A549 (cell line): Measurements from ENCODE around the gene SORCS2. TPM values are rescaled to one million over a fixed set of nuclear protein-coding genes. Genes with fewer than 3 reads are reported as not detected.
A peak's percentile ranks its signal among the peaks of the same experiment; 100 is the strongest.

Experiments used
- ATAC-seq, 2 experiments: fragments of 200-7000 bp in 1 of 2; fragments of >200 bp in 1 of 2; cut with Nextera tagmentation in 1 of 2; cut with Tn5 transposase in 1 of 2; 3 replicates each; pipeline versions ENCODE4 v1.8.0 to v1.9.1; 2018 to 2020; ENCODE audit warnings: mild to moderate bottlenecking in 1 of 2, moderate library complexity in 1 of 2
- CTCF ChIA-PET: fragments of 300-600 bp; sonication (Branson Sonifier 250); formaldehyde crosslinking; extraction: SDS; loops from one replicate; lab custom pipeline; 2021; ENCODE audit warnings: antibody characterized with exemption, inconsistent platforms; lab: Yijun Ruan, JAX
- POLR2A ChIA-PET: fragments of 350-600 bp; formaldehyde crosslinking; extraction: SDS; loops from one replicate; lab custom pipeline; 2021; ENCODE audit warnings: antibody characterized with exemption, inconsistent platforms; lab: Yijun Ruan, JAX
- DNase-seq, 2 experiments: peaks; one replicate each; pipeline versions ENCODE4 v3.0.0 to v3.0.0-alpha.2; 2011 to 2016; ENCODE audit warnings: low read depth in 1 of 2, low spot score in 1 of 2
- FAIRE-seq: peaks from 2 replicates; lab custom pipeline; 2011; peaks lifted over from hg19 to GRCh38; lab: Jason Lieb, UNC
- H3K27ac ChIP-seq, 2 experiments: fragments of >200 bp; sonication (Bioruptor Twin); formaldehyde crosslinking; 3 replicates each; pipeline ENCODE4 v1.5.1; 2016 to 2017
- H3K4me1 ChIP-seq: fragments of >200 bp; sonication (Bioruptor Twin); formaldehyde crosslinking; 3 replicates; pipeline ENCODE4 v1.6.1; 2016
- H3K4me2 ChIP-seq: fragments of >200 bp; sonication (Bioruptor Twin); formaldehyde crosslinking; 3 replicates; pipeline ENCODE4 v1.6.1; 2016
- H3K4me3 ChIP-seq: fragments of >200 bp; sonication (Bioruptor Twin); formaldehyde crosslinking; 3 replicates; pipeline ENCODE4 v1.5.1; 2016
- H3K9me3 ChIP-seq: fragments of >200 bp; sonication (Bioruptor Twin); formaldehyde crosslinking; 3 replicates; pipeline ENCODE4 v1.6.1; 2016
- CBX2 ChIP-seq: fragments of 200-600 bp; sonication (generic); IDR thresholded peaks from 2 replicates; pipeline ENCODE4 v1.6.1; 2016; ENCODE audit warnings: low read depth, mild to moderate bottlenecking, borderline replicate concordance
- CBX8 ChIP-seq: fragments of 200-600 bp; sonication (generic); IDR thresholded peaks from 2 replicates; pipeline ENCODE4 v1.6.1; 2016
- EHF ChIP-seq: fragments of 250-450 bp; sonication (Bioruptor Pico); IDR thresholded peaks from 2 replicates; pipeline ENCODE4 v1.5.0; 2020; ENCODE audit warnings: mild to moderate bottlenecking
- ELK1 ChIP-seq: fragments of 150-350 bp; IDR thresholded peaks from 2 replicates; pipeline ENCODE4 v1.6.1; 2014; ENCODE audit warnings: low read depth, mild to moderate bottlenecking, low read length
- EP300 ChIP-seq, 2 experiments: fragments of >200 bp; sonication (Bioruptor Twin); formaldehyde crosslinking; IDR thresholded peaks; 2 replicates in 1 of 2; 3 replicates in 1 of 2; pipeline ENCODE4 v1.6.1; 2016 to 2017
- ESRRA ChIP-seq: fragments of 150-350 bp; IDR thresholded peaks from 2 replicates; pipeline ENCODE4 v1.6.1; 2014; ENCODE audit warnings: mild to moderate bottlenecking, low read length, borderline replicate concordance
- FOXS1 ChIP-seq: fragments of 250-450 bp; sonication (Bioruptor Pico); IDR thresholded peaks from 2 replicates; pipeline ENCODE4 v1.5.0; 2020; ENCODE audit warnings: mild to moderate bottlenecking, moderate library complexity
- GATA3 ChIP-seq: IDR thresholded peaks from 2 replicates; pipeline ENCODE4 v1.6.1; 2012; ENCODE audit warnings: borderline replicate concordance
- HDAC2 ChIP-seq: fragments of 200-600 bp; sonication (generic); IDR thresholded peaks from 2 replicates; pipeline ENCODE4 v1.6.1; 2016
- HOXB13 ChIP-seq: fragments of 250-450 bp; sonication (Bioruptor Pico); IDR thresholded peaks from 2 replicates; pipeline ENCODE4 v1.5.0; 2020; ENCODE audit warnings: low read depth, mild to moderate bottlenecking, moderate library complexity
- HOXB5 ChIP-seq: fragments of 250-450 bp; sonication (Bioruptor Pico); IDR thresholded peaks from 2 replicates; pipeline ENCODE4 v1.5.0; 2020; ENCODE audit warnings: mild to moderate bottlenecking, moderate library complexity
- JUN ChIP-seq, 2 experiments: fragments of >200 bp; sonication (Bioruptor Twin); formaldehyde crosslinking; IDR thresholded peaks; 2 replicates in 1 of 2; 3 replicates in 1 of 2; pipeline ENCODE4 v1.6.1; 2016 to 2017
- KDM5A ChIP-seq: fragments of 200-600 bp; sonication (generic); IDR thresholded peaks from 2 replicates; pipeline ENCODE4 v1.6.1; 2016; ENCODE audit warnings: antibody characterized with exemption, mild to moderate bottlenecking
- MAZ ChIP-seq: fragments of 150-350 bp; IDR thresholded peaks from 2 replicates; pipeline ENCODE4 v1.6.1; 2014; ENCODE audit warnings: antibody characterized with exemption, low read depth, low read length, borderline replicate concordance
- NFE2L2 ChIP-seq: fragments of 150-350 bp; conservative IDR thresholded peaks from 2 replicates; pipeline ENCODE4 v1.6.1; 2014; ENCODE audit warnings: low read length
- NR3C1 ChIP-seq: fragments of >200 bp; sonication (Bioruptor Twin); formaldehyde crosslinking; IDR thresholded peaks from 3 replicates; pipeline ENCODE4 v1.6.1; 2017
- PHF8 ChIP-seq: fragments of 200-600 bp; sonication (generic); IDR thresholded peaks from 2 replicates; pipeline ENCODE4 v1.6.1; 2016; ENCODE audit warnings: low read depth, mild to moderate bottlenecking, antibody characterized with exemption, moderate library complexity, borderline replicate concordance
- POLR2AphosphoS2 ChIP-seq: conservative IDR thresholded peaks from 2 replicates; pipeline ENCODE4 v1.6.1; 2012; ENCODE audit warnings: low read length, improper control_type of control experiment, inconsistent platforms
- REST ChIP-seq: fragments of 200-600 bp; sonication (generic); IDR thresholded peaks from 2 replicates; pipeline ENCODE4 v1.6.1; 2016; ENCODE audit warnings: antibody characterized with exemption, mild to moderate bottlenecking, moderate library complexity
- SREBF2 ChIP-seq: fragments of 450-650 bp; IDR thresholded peaks from 2 replicates; pipeline ENCODE4 v1.6.1; 2014; ENCODE audit warnings: mild to moderate bottlenecking, moderate library complexity
- TP53 ChIP-seq: fragments of 250-450 bp; sonication (Bioruptor Pico); IDR thresholded peaks from 2 replicates; pipeline ENCODE4 v1.5.0; 2021; ENCODE audit warnings: mild to moderate bottlenecking, moderate library complexity
- ZC3H11A ChIP-seq: fragments of 450-650 bp; IDR thresholded peaks from 2 replicates; pipeline ENCODE4 v1.6.1; 2014; ENCODE audit warnings: antibody characterized with exemption, mild to moderate bottlenecking
- ZFP36 ChIP-seq: fragments of 450-650 bp; IDR thresholded peaks from 2 replicates; pipeline ENCODE4 v1.6.1; 2014; ENCODE audit warnings: borderline replicate concordance; ENCODE audit not compliant: partially characterized antibody
- ZSCAN20 ChIP-seq: fragments of 250-450 bp; sonication (Bioruptor Pico); IDR thresholded peaks from 2 replicates; pipeline ENCODE4 v1.8.0; 2022; ENCODE audit warnings: mild to moderate bottlenecking, moderate library complexity
- WGBS: methylation state at CpG from one replicate; pipeline ENCODE4 v1.1.6; 2017; ENCODE audit errors: missing lambda C conversion rate; 5-methylcytosine and 5-hydroxymethylcytosine counted together
- polyA plus RNA-seq, 4 experiments: library from polyadenylated mRNA; depleted of rRNA in 3 of 4; stranded (reverse); fragments of >200 nt; fragmentation: RNase III in 1 of 4; extraction: RNeasy Plus Mini Kit Qiagen cat#74134 plus additional on column Dnase treatment in 1 of 4; gene quantifications; 2 replicates in 3 of 4; 3 replicates in 1 of 4; pipeline ENCODE4 v1.2.3, GENCODE V29; 2011 to 2017
- TF ChIP-seq, protein P1 (sequence below): fragments of >200 bp; sonication (Bioruptor Twin); formaldehyde crosslinking; IDR thresholded peaks from 2 replicates; pipeline ENCODE4 v1.6.1; 2016
- TF ChIP-seq, protein P2 (sequence below): IDR thresholded peaks from 2 replicates; pipeline ENCODE4 v1.6.1; 2012
- TF ChIP-seq, protein P3 (sequence below): fragments of 250-450 bp; sonication (Bioruptor Pico); IDR thresholded peaks from 2 replicates; pipeline ENCODE4 v1.5.0; 2020; ENCODE audit warnings: low read depth, mild to moderate bottlenecking, moderate library complexity
- TF ChIP-seq, protein P4 (sequence below): fragments of 450-650 bp; IDR thresholded peaks from 2 replicates; pipeline ENCODE4 v1.6.1; 2014; ENCODE audit warnings: antibody characterized with exemption

Gene SORCS2
- polyA plus RNA-seq, 2 of the 4 experiments (the other 2 are of a cell fraction) = 1.4 to 4.6 TPM

- H3K4me3 ChIP-seq = no peak overlapping the region
- ATAC-seq (no peak), DNase-seq (no peak)
- no peaks in the 10 kb centered on the region for H3K4me1 ChIP-seq
- CTCF ChIA-PET = no interaction called here
- no peak overlapping the region for H3K4me2 ChIP-seq
- WGBS = 97% methylated on average over 17 of the region's 17 CpGs
- TF ChIP-seq, protein P1, sequence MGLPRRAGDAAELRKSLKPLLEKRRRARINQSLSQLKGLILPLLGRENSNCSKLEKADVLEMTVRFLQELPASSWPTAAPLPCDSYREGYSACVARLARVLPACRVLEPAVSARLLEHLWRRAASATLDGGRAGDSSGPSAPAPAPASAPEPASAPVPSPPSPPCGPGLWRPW = no peak
- TF ChIP-seq NR3C1 (no peak), HOXB5 (CRISPR knock-in tag) (no peak), ELK1 (no peak), MAZ (no peak), GATA3 (no peak), ZFP36 (no peak), HOXB13 (CRISPR knock-in tag) (no peak), REST (no peak), PHF8 (no peak), EP300 (IDR thresholded peaks at IDR 0.05) (no peak), SREBF2 (no peak), CBX8 (no peak), FOXS1 (CRISPR knock-in tag) (no peak), EHF (no peak), ZSCAN20 (CRISPR knock-in tag) (no peak)
- TF ChIP-seq, protein P2, sequence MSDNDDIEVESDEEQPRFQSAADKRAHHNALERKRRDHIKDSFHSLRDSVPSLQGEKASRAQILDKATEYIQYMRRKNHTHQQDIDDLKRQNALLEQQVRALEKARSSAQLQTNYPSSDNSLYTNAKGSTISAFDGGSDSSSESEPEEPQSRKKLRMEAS = no peak
- TF ChIP-seq, protein P3, sequence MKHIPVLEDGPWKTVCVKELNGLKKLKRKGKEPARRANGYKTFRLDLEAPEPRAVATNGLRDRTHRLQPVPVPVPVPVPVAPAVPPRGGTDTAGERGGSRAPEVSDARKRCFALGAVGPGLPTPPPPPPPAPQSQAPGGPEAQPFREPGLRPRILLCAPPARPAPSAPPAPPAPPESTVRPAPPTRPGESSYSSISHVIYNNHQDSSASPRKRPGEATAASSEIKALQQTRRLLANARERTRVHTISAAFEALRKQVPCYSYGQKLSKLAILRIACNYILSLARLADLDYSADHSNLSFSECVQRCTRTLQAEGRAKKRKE (CRISPR knock-in tag) = no peak
- TF ChIP-seq, protein P4, sequence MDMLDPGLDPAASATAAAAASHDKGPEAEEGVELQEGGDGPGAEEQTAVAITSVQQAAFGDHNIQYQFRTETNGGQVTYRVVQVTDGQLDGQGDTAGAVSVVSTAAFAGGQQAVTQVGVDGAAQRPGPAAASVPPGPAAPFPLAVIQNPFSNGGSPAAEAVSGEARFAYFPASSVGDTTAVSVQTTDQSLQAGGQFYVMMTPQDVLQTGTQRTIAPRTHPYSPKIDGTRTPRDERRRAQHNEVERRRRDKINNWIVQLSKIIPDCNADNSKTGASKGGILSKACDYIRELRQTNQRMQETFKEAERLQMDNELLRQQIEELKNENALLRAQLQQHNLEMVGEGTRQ = no peak
- TF ChIP-seq, all 56 proteins: peak for 0
- POLR2A ChIA-PET = no interaction called here
- no peaks in the 10 kb centered on the region for H3K9me3 ChIP-seq
- H3K27ac ChIP-seq = no peak overlapping the region
- FAIRE-seq = no peak
These were observed 595.9 kb downstream of the SORCS2 start for GRCh38 chr4:7788193-7788592.

DNA sequence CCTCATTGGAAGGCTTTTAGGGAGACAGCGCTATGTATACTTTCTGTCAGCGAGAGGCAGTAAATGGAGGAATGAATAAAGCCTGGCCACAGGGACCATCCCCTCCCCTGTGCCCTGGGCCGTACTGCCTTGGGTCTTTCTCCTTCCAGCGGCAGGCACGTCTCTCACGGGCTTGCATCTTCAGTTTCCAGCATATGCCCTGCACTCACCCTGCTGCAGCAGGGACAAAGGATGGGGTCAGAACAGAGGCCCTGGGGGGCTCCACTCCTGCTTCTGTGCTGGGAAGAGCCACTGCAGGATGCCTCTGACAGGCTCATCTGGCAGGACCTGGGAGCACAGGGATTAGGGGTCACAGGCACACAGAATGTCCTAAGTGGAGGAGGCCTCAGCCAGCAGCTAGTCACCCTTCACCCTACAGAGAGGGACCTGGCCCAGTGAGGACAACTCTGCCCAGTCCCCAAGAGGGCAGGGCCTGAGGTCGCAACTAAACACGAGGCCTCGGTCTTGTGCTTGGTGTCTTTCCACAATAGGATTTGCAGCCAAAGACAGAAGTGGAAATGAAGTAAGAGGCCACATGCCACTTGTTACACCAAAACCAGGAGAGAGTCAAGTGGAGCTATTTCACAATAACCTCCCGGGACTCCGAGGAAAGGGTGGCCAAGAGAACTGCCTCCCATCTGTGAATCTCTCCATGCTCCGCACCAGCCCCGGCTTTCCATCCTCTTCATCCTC lies 596.5 kb downstream of the SORCS2 start:
- TF ChIP-seq KDM5A (no peak), NR3C1 (no peak), CBX2 (no peak), ZC3H11A (no peak), JUN (IDR thresholded peaks at IDR 0.05) (no peak), HDAC2 (no peak), ESRRA (no peak), EP300 (IDR thresholded peaks at IDR 0.05) (no peak), POLR2AphosphoS2 (no peak), GATA3 (no peak), NFE2L2 (no peak), EHF (no peak), CBX8 (no peak), TP53 (CRISPR knock-in tag) (no peak)
- ATAC-seq (peak in 1 of 2 experiments; percentile 37; a peak in 2 of 6 replicates), FAIRE-seq (no peak), DNase-seq (no peak)
- ChIA-PET POLR2A (no interaction called here), CTCF (interaction anchor here (1.6 kb wide), 1 partner anchor 11 kb away, joined by 3 read pairs; no protein-coding TSS in a partner anchor)
- no peaks in the 10 kb centered on the region for H3K4me1 ChIP-seq
- H3K4me3 ChIP-seq = no peak overlapping the region
- WGBS = 91% methylated on average over 13 of the region's 13 CpGs
- no peak overlapping the region for H3K4me2 ChIP-seq
- no peaks in the 10 kb centered on the region for H3K9me3 ChIP-seq
- no peak overlapping the region for H3K27ac ChIP-seq
